GM21786 (cell line): ENCODE data around the gene NAPG.
"Not testable (repeated sequence)": the region's sequence is repeated elsewhere in the genome, so short reads cannot be mapped to it uniquely, and the experiment has no call there.

Experiments
- ATAC-seq: cut with Tn5 transposase; IDR thresholded peaks from one replicate; pipeline ENCODE4 v1.9.1; 2021; ENCODE audit not compliant: unreplicated experiment

Gene NAPG

DNA sequence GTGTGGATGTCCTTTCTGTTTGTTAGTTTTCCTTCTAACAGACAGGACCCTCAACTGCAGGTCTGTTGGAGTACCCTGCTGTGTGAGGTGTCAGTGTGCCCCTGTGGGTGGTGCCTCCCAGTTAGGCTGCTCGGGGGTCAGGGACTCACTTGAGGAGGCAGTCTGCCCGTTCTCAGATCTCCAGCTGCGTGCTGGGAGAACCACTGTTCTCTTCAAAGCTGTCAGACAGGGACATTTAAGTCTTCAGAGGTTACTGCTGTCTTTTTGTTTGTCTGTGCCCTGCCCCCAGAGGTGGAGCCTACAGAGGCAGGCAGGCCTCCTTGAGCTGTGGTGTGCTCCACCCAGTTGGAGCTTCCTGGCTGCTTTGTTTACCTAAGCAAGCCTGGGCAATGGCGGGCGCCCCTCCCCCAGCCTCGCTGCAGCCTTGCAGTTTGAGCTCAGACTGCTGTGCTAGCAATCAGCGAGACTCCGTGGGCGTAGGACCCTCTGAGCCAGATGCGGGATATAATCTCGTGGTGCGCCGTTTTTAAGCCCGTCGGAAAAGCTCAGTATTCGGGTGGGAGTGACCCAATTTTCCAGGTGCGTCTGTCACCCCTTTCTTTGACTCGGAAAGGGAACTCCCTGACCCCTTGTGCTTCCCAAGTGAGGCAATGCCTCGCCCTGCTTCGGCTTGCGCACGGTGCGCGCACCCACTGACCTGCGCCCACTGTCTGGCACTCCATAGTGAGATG is 52.2 kb downstream of the NAPG start:
- not testable (repeated sequence) for ATAC-seq

DNA sequence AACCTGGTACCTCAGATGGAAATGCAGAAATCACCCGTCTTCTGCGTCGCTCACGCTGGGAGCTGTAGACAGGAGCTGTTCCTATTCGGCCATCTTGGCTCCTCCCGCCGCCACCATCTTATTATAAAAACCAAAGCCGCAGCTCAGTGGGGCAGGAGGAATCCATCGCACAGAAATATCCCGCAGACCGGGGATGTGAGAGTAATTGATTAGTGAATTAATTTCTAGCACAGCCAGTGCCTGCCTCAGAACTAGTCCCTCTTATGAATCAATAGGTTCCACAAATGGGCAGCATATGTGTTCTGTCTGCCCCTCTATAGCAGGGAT is 52.7 kb downstream of the NAPG start:
- not testable (repeated sequence) for ATAC-seq

DNA sequence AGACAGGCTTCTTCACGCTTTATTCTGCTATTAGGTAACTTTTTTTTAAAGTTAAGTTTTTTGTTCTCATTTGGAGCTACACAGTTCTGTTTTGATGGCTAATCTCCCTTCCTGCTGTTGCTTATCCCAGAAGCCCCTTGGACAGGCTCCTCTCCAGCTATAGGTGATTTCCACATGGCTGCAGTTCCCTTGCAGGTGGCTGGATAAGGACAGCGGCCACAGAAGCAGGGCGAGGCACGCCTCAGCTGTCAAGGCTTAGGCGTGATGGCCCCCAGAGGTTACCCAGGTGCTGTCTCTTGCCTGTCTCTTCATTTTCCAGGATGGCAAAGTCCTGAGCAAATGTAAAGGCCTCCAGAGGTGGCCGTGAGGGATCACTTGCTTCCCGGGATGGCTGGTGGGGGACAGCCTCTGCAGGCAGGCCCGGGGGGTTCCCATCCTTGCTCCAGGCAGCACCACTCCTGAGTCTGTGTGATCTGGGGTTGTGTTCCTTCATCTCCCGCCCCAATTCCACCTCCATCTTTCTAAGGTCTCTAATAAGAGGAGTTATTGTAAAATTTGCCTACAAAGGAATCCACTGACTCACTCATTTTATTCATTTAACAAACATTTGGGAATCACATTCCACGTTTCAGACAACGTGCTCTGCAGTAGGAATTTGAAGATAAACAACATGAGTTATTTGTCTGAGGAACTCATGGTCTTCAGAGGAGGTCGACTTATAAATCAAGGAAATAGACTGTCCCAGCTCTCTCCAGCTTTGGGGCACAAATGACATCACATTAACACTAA is 53.4 kb downstream of the NAPG start:
- no peak for ATAC-seq

DNA sequence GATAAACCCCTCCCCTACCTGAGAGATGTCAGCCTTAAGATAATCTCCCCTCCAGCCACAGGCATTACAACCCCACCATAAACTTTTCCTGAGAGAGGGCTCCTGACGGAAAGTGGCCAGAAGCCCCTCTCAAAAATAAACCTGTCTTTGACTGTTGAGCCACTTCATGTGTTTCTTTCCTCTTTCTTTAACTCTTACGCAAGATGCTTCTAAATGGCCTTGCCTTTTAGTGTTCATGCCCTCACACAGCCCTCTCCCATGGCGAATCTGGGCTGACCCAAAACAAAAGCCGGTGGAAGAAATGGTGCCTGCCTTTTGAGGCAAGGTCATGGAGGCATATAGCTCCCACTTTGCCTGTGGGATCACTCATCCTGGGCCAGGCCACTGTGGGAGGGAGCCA is 54.4 kb downstream of the NAPG start:
- ATAC-seq, result no peak

DNA sequence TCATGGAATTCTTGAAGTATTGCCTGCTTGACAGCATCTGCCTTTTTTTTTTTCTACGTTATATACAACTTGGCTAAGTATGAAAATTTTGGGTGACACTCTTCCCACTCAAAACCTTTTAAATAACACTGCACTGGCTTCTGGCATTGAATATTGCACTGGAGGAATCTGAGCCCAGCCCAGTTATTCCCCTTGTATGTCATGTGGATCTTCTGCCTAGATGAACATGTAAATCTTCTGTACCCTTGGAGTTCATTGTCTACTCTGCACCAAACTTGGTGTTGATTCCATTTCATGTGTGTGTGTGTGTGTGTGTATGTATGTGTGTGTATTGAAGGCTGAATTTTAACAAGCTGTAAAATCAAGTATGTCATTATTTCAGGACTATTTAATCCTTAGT is 59.4 kb downstream of the NAPG start:
- ATAC-seq, result no peak

DNA sequence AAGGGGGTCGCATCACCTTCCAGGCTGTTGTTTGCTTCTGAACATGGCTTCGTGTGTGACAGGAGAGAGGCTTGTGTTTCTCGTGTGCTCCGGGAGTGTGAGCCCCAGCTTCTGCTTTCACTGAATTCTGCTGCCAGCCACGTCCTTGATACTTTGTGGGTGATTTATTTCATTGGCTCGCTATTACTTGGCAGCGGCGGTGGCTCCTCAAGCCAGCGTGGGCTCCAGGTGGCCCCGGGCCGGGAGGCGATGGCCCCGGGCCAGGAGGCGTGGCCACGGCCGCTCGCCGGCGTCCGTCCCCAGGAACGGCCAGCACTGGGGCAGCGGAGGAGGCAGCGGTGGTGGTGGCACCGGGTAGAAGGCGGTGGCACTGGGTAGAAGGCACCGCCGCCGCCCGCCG is 63.1 kb downstream of the NAPG start:
- no peak for ATAC-seq

DNA sequence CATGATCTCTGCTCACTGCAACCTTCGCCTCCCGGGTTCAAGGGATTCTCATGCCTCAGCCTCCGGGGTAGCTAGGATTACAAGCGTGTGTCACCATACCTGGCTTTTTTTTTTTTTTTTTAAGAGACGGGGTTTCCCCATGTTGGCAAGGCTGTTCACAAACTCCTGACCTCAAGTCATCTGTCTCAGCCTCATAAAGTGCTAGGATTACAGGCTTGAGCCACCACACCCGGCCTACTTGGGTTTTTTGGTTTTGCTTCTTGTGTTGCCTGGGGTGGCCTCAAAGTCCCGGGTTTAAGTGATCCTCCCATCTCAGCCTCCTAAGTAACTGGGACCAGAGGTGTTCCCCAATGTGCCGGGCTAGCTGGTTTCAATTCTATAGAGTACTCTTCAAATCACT is 64.6 kb downstream of the NAPG start:
- no peak for ATAC-seq

DNA sequence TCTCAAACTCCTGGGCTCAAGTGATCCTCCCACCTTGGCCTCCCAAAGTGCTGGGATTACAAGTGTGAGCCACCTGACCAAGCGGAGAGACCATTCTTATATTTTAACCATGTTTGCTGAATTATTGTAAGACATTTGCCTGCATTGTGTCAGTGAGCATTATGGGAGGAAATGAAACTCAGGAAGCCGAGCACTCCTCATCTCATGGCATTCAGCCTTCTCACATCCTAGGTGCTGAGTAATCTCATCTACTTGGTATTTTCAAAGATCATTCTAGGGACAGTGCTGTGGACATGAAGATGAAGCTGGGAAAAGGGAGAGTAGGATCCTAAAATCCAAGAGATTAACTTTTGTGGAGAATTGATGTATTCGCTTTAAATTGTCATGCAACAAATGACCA is 66.1 kb downstream of the NAPG start:
- ATAC-seq, result no peak

DNA sequence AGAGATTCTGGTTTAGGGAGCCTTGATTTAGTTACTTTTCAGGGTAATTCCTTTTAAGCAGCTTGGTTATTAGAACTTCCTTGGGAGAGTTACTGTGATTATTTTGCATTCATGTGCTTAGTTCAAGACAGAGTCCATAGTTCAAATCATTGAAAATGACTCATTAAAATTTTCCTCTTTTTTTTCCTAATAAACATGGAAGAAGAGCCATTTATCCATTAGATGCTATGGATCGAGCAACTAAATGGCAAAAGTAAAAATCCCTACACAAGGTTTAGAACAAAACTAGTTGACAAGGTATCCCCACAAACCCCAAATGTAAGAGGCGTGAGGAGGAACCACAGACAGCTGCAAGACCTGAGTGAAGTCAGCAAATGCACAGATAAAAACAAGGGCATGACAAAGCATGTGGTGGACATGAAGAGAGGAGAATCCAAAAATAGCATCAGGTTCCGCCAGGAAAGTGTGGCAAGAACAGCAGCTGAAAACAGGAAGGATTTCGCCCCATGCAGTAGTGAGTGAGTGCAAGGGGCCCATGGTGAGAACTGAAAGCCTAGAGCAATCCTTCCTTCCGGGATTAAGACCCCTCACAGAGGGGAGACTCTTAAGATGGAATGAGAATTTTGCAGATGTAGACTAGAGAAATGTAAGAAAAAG is 67.7 kb downstream of the NAPG start:
- ATAC-seq, result not testable (repeated sequence)

DNA sequence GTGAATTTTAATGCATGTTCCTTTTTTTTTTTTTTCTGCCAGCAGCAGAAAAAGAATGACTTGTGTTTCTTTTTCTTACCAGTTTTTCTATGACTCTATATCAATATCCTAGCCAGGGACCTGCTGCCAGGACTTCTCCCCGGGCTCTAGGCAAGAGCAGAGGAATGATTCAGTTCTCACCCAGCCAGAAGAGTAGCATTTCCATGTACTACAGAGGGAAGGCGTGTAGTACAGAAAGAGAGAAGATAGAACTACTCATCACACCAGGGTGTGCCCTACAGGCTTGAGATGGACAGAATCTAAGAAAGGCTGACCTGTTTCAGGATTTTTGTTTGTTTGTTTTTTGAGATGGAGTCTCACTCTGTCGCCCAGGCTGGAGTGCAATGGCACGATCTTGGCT is 70.1 kb downstream of the NAPG start:
- ATAC-seq, result not testable (repeated sequence)

DNA sequence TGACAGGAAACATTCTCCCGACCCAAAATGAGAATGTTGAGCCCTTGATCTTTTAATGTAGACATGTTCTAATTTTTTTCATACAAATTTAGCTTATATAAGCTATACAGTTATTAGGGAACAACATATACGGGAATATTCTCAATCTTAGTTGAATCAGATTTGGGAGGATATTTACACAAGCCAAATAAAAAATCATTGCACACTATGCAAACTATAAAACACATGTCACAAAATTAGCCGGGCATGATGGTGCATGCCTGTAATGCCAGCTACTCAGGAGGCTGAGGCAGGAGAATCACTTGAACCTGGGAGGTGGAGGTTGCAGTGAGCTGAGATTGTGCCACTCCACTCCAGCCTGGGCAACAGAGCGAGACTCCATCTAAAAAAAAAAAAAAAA is 71.9 kb downstream of the NAPG start:
- not testable (repeated sequence) for ATAC-seq

DNA sequence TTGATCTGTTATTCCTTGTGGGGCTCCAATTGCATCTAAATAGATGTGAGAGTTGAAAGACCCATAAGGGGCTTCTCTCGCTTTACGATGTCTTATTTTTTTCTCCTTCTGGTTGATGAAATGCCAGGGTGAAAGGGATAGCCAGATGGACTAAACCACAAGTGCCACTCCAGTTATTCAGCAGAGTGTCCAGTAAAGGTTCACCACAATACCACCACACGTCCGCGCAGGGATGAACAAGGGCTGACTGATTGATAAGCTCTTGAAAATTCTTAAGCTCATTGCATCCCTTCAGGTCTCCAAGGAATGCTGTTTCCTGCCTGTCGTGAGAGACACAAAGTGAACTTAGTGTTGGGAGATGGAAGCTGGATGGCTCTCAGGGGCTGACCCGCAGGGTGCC is 74.9 kb downstream of the NAPG start:
- ATAC-seq, result not testable (repeated sequence)
